NCI-H69 (cell line): ENCODE results near the gene ADAMTS12.

Experiments used
- DNase-seq: peaks from one replicate; lab custom pipeline; 2025; lab: John Stamatoyannopoulos, UW

ADAMTS12 gene

DNA sequence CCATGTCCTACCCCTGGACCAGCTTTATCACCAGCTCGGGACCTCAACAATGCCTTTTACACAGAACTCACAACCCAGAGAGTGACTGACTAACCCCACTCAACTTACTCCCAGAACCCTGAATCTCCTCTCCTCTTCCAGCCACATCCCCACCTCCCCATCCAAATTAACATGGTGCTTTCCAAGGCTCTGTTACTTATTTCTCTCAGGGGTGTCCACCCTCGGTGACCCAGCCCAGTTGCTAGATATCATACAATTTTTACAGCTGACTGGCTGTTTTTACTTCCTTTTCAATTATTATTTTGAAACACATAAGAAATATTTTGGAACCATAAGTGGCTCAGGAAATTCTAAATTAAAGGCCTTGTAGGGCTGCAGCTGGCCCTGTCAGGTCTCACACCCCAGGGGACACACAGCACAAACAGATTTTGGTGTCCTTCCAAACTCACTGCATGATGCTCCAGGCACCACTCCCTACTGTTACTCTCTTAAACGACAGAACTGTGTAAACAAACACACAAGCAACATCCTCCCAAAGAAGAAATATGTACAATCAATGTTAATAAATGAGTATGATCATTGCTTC is 180.6 kb downstream of the ADAMTS12 start:
- peak; percentile 8 for DNase-seq

DNA sequence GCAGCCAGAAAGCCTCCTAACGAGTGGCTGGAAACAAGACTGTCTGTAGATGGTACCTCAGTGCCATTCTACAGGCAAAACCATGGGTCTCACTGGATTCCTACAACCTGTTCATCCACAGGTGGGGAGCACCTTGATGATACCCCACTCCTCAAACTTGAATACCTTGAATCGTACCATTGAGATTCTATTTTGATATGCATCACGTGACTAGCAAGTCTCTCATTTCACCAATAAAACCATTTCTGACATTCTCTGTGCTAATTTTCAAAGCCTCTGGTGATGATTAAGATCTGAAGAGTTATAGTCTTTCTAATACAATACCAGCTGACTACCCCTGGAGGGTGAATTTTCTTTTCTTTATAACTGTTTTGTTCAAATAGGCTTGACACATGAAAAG is 188.9 kb downstream of the ADAMTS12 start:
- DNase-seq, result no peak

DNA sequence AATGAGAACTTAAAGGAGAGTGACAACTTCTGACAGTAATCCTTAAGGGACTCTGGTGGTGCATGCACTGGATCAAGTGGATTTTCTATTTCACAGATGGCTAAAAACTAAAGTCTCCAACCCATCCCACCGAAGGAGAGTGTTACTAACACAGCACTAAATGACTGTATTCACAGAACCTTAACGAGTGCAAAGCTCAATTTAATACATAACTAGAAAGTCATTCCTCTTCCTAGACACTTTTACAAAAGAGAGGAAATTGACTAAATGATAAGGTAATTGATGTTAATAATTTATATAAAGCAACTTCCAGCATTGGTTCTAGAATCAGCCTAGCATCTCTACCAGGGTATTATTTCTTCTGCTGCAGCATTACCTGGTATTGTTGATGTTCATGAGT is 189.8 kb downstream of the ADAMTS12 start:
- DNase-seq, result no peak

DNA sequence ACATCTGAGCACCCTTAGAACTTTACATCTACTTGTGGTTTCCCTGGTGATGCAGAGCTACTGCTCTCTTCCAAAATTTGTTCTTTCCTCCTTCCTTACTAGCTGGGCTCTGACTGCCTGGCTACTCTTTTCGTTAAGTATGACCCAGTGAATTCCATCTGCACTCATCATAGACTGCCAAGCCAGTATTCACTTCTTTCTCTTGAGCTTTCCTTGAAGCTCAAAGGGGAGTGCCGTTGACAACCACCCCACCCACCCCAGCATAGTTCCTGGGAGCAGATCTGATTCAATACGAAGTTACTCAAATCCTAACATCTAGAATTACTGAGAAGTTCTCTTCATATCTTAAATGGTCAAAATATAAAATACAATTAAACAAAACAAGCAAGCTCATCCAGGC is 190.5 kb downstream of the ADAMTS12 start:
- DNase-seq, result no peak

DNA sequence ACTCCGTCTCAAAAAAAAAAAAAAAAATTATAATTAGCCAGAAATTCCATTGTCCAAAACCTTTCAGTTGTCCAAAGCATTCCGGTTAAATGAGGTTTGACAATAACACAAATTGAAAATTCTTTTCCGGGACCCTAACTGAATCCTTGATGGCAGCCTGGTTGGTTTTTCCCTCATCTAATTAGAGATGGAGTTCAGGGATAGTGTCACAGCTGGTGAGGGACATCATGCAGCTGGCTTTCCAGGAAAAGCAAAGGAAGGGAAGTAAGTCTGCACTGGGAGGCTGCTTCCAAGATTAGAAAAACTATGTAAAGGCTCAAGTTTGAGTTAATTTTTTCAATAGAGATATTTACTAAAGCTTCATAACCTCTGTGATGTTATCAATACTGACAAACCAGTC is 195.4 kb downstream of the ADAMTS12 start:
- DNase-seq, result no peak

DNA sequence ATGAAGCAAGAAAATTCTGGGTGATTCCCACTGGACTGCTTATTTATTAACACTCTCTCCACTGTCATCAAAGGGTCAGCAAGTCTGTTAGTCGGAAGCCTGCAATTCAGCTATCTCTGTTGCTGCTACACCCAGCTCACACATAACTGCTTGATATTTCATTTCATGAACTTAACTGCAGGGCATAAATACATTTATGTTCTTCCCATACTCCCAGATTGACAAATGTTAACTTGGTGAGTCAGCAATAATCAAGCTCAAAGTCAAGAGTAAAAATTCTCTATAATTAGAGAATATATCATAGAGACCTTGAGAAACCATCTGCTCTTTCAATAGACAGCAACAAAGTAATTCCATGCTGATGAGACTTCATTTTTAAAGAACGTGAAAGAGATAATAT is 198.8 kb downstream of the ADAMTS12 start:
- DNase-seq, result no peak

DNA sequence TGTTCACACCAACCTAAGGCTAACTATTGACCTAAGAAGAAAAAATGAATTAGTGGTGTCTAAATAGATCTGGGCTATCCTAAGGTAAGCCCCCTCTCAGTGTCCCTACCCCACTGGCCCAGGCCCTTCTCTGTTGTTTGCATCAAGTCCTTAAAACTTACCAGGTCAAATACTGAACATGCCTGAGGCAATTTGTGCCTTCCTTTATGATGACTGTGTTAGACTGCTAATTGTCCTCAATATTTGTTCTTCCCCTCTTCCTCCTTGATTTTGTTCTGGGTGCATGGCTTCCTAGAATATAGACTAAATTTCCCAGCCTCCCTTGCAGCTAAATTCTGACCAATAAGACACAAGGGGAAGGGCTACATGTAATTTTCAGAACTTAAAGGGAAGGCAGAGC is 199.9 kb downstream of the ADAMTS12 start:
- DNase-seq, result no peak

DNA sequence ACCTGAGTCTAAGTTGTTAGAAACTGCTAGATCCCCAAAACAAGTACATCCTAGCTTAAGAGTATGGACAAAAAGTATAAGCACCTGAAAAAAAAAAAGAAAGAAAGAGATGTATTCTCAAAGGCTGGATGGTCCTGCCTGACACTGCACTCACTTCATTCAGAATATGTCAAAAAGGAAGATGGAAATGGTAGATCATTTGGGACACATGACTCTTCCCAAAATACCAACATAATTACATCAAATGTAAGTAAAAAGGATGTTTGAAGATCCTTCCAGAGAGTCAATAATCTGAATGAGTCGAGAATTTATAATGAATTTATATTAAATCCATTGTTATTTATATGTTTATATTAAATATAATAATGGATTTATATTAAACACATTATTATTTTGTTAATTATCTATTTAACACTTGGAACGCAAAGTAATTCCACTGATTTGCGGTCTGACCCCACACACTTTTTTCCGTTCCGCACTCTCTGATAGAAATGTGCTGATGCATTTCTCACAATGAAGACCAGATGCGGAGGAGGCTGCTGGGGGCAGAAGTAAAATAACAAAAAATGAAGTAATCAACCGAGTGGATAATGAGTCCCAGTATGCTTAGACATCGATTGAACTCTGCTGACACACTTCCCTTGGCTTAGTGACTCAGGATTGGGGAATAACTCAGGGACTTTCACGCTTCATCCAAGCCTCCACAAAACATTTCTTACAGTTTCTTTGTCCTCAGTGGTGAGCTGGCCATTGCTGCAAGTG is 201.2 kb downstream of the ADAMTS12 start:
- no peak for DNase-seq

DNA sequence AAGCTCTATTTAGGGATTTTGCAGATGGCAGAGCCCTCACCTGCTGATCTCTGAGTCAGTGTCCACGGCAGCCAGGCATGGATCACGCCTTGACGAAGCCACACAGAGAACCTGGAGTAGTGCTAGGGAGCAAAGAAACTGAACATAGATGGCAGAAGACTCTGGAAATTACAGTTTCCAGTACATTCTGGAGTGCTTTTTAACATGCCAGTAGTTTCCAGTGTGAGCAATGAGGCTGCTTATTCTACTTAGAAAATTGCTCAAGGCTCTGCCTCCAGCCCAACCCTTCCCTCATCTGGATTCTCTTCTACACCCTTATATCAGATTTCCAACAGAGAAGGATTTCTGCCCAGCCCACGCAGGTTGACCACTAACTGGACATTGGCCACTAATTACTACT is 203.3 kb downstream of the ADAMTS12 start:
- no peak for DNase-seq

DNA sequence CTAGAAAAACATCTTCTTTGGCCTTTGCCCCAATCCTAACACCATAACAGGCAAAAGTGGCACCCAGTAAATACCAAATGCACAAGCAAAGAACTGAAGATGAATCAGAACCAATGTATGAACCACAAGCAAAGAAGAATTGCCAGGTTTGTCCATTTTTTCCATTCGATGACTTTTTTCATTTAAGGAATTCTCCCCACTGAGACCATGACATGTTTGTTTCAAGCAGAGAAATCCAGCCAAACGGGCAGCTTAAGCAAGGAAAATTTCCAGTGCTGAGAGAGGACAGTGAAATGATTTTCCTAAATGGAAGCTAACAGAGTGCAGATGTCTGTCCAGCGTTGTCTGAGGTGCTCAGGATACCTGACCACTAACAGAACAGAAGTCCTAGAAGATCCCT is 203.7 kb downstream of the ADAMTS12 start:
- DNase-seq, result no peak

DNA sequence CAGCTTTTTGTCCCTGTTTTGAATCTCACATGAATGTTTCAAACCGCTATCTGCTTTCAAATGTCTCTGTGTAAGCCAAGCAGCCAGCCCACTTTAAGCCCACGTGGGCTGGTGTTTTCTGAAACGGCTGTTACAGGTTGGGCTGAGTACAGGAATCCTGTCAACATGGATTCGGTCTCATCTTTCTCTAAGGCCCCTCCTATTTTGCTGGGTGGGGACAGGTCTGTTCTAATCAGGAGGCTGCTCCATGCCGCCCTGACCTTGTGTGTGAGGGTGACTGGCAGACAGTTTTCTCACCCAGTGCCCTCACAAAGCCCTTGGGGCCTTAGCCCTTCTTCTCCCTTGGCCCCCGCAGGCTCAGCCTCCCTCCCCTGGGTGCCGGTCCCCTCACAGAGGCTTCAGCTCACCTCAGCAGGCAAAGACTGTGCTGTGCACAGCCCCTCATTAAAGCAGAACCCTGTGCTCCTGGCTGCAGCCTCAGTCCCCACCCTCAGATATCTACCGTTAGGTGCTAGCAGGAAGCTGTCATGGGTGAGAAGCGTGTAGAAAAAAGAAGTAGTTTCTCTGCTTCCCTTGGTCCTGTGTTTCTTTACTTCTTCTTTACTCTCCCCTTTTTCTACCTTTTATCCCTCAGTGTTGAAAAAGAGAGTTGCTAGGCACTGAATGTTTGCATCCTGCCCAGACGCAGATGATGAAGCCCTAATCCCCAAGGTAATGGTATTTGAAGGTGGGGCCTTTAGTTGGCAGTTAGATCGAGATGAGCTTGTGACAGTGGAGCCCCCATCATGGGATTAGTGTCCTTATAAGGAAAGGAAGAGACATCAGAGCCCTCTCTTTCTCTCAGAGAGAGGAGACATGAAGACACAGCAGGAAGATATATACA is 205.7 kb downstream of the ADAMTS12 start:
- DNase-seq, result no peak

DNA sequence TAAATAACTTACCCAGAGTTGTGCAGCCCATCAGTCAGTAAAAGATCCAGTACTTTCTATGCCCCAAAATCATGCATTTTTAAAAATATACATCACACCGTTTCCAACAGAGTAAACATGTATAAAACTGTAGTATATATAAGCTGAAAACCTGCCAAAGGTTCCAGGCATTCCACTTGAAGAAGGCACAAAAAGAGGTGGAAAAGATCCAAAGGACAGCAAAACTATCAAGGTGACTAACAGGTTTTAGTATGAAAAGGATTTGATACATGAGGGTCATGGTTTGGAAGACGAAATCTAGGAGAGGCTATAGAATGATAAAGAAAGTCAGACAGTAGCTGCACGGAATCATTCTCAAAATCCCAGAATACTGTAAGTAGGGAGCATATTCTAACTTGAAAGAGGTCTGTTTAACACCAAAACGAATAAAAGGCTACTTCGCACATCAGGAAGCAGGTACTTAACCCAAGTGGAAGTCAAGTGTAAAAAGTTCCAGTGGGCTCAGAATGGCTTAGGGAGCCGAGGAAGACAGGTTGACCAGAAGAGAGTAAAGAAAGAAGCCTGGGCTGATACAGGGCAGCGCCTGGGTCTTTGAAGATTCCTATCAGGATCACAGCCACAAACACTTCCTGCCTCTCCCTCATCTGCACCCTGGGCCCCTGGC is 207.2 kb downstream of the ADAMTS12 start:
- no peak for DNase-seq

DNA sequence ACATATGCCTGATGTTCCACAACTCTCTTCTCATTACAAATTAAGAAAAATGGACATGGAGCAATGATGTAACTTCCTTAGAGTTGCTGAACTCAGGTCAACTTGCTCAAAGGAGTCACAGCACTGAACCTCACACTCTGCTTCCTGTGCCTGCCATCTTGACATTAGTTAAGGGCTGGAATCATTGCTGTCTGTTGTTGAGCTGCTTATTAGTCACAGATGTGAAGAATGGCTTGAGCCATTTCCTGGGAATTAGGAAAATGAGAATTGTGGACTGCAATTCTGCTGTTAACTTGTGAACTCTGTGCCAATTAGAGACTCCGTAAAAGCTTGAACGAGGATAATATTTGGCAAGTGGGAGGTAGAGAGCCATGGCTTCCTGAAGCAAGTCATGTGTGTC is 212.0 kb downstream of the ADAMTS12 start:
- DNase-seq, result no peak

DNA sequence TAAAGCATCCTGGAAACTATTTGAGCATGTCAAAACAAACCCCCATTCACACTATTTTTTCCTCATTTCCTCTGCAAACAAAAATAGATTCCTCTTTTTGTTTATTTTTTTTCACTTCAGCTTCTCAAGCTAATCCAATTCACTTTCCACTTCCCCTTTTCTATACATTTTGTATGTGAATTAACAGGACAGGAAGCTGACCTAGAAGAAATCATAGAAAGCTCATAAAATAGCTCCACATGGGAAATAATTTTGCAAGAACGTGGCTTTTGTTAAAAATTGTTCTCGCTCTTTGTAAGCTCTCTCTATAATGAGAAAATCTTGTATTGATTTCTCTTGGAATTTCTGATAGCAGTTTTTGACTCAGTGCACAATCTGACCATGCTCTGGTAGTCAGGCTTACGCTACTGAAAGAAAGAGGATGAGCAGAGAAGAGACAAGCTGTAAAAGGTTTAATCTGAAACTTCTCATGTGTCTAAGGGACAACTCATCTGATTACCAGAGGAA is 215.8 kb downstream of the ADAMTS12 start:
- no peak for DNase-seq

DNA sequence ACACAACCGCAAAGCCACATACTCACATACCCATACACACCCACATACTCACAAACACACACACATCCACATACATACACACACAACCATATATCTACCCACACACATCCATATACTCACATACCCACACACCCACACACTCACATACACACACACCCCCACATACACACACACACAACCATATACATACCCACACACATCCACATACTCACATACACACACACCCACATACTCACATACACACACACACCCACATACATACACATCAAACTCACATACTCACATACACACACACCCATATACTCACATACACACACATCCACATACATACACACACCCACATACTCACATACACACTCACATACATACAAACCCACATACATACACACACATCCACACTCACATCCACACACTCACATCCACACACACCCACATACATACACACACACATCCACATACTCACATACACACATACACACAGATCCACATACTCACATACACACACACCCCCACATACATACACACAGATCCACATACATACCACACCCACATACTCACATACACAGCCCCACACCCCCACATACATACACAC is 220.0 kb downstream of the ADAMTS12 start:
- DNase-seq, result no peak

DNA sequence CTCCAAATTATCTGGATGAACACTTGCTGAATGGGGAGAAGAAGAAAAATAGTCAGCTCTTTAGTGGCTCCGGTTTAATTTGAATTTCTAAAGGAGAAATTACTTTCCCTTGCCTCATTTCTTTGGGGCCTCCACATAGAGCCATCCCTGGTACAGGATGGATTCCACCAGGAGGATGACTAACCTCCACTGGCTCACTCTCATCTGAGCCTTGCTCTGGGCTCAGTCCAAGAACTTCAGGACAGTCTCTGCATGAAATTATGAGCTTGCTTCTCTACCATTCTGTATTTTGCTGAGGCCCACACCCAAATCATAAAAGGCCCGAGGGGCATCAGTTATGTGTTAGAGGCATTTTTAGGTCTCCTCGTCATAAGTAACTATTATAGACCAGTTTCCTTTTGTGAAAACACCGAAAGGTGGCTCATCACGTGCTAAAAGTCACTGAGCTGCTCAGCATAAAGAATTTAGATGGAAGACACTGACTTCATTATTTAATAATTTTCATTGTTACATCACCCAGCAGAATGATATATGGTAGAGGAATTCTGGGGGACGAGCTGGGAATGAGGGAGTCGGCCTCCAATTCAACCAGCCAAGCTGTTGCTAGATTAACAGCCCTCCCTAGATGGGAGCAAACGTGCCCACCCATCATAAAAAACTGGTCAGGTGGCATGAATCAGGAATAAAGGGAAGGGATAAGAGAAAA is 228.9 kb downstream of the ADAMTS12 start:
- no peak for DNase-seq

DNA sequence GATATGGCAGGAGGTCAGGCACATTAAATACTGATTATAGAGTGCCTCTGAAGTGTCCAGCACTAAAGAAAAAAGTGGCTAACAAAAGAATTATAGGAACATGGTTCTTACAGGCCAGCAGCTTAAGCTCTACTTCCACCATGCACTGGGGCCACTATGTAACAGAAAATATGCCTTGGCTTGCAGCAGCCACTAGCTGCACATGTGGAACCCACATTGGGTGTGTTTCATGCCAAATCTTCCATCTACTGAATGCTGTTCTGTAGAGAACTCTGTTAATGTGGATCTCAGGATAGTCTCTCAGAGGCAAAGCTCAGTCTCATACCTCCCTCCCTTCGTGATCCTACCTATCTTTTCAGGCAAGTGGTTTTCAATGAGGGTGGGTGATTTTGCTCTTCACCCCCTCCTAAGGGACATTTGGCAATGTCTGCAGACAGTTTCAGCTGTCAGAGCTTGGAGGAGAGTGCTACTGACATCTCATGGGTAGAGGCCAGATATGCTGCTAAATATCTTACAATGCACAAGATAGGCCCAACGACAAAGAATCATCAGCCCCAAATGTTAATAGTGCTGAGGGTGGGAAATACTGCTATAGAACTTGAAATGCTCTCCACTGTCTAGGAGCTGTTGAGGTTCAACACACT is 232.1 kb downstream of the ADAMTS12 start:
- no peak for DNase-seq

DNA sequence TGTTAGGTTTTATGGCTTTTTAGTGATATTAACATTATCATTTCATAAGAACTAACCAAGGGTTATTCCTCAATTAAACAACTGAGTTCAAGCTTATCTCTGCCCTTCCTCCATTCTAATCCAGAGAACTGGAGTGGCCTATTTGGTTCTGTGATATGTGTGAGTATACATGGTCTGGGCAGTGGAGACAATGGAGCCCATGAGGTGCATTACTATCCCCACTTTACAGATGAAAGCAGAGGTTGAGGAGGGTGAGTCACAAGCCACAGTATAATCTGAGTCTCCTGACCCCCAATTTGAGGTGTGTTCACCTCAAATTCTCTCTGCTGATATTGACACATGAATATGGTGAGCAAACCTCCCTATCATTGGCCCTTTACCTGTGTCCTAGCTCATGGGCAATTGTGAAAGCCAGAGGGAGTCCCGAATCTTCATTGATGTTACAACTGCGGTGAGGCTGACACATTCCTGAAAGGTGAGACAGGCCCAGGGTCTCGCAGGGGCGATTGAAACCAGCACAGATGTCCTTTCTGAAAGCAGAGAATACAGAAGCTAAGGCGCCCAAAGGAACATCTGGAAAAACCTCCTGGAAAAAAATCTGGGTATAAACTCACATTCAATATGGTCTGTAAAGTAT is 233.9 kb downstream of the ADAMTS12 start:
- no peak for DNase-seq

DNA sequence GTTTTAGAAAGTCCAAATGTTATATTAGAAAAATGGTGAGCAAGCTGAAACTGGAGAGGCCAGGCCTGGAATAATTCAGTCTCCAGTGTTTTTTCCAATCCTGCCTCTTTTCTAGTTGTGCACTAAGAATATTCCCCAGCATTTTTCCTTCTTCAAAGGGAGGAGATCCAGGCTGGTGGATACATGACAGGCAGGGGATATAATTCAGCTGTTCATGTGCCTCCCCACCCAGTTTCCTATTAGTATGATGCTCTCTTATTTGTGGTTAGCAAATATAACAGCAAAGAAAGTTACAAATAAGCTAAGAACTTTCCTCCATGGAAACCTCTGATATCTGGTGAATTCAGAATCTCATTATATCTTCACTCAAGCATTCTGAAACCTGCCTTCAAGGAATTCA is 234.6 kb downstream of the ADAMTS12 start:
- DNase-seq, result no peak

DNA sequence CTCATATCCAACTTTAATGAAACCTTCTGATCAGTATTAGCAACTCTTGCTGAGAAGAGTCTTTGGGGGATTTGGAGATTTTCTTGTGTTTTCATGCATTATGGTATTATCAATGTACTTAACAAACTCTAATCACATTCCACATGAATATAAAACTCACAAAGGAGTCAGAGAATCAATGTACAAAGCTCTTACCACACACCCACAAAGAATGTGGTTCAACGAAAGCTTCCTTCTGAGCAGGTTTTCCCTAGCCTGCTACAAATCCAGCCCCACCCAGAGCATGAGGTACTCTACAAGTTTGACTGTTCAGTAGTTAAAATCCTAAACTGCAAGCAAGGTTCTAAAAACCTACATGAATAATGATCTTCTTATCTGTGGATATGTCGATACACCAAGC is 240.9 kb downstream of the ADAMTS12 start:
- no peak for DNase-seq
